ENCODE measurements around the gene HDAC6. TPM values are rescaled to one million over a fixed set of nuclear protein-coding genes. Genes with fewer than 3 reads are reported as not detected.

The HDAC6 gene
- total and polyA plus RNA-seq, 2 donors (not counting 3 experiments of a cell fraction or from before 2014, with no cell fraction given) = 43.7 to 58.4 TPM

DNA sequence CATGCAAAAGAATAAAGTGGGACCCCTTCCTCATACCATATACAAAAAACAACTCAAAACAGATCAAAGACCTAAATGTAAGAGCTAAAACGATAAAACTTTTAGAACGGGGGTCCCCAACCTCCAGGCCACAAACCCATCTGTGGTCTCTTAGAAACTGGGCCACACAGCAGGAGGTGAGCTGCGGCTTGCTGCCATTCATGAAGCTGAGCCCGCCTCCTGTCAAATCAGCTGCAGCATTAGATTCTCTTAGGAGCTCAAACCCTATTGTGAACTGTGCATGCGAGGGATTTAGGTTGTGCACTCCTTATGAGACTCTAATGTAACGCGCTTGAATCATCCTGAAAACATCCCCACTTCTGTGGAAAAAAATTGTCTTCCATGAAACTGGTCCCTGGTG is 22.5 kb upstream of the HDAC6 start:
- no peaks in the 10 kb centered on the region for H3K36me3 ChIP-seq (ENCODE audit: control insufficient read depth in 2 of 2, extremely low read depth in 1 of 2, insufficient read depth in 2 of 2, low read length in 2 of 2)
- no TSS peak for BruUV-seq (replicated peaks)
- no peaks in the 10 kb centered on the region for H3K9me3 ChIP-seq (replicated peaks; ENCODE audit: control insufficient read depth, insufficient read depth, low read length)
- no peak overlapping the region for H3K27ac ChIP-seq (ENCODE audit: insufficient read depth, low read depth, low read length)
- H3K4me3 ChIP-seq (replicated peaks in 1 of 3; ENCODE audit: insufficient read depth in 1 of 3, low read depth in 1 of 3, low read length in 3 of 3) = no peak overlapping the region
- H2AFZ ChIP-seq (ENCODE audit: low read depth, low read length) = no peak overlapping the region
- H3K27me3 ChIP-seq (ENCODE audit: control insufficient read depth in 2 of 2, insufficient read depth in 2 of 2, low read length in 2 of 2) = peaks cover 0 to 1% of the 10 kb centered on the region in 2 experiments
- FAIRE-seq = no peak
- ChIA-PET POLR2A (no interaction called here), CTCF (no interaction called here)
- H3K9ac ChIP-seq (replicated peaks; ENCODE audit: extremely low read depth, insufficient read depth, low read length) = no peak overlapping the region
- dilution Hi-C loops (cut with MboI; ENCODE audit: extremely low pct_ligation_motif_present, low sequenced_read_pairs) = no loop called here
- TF ChIP-seq EZH2 (IDR thresholded peaks at IDR 0.05; ENCODE audit: borderline replicate concordance, low read depth, low read length, severe bottlenecking) (no peak), POLR2A (IDR thresholded peaks at IDR 0.05; ENCODE audit: low read depth, low read length) (no peak)
- H3K79me2 ChIP-seq (ENCODE audit: control insufficient read depth, insufficient read depth, low read length) = no peaks in the 10 kb centered on the region
- intact Hi-C loops (cut with micrococcal nuclease) = no loop called here
- no peaks in the 10 kb centered on the region for H3K9me1 ChIP-seq (replicated peaks; ENCODE audit: control insufficient read depth, extremely low read depth, insufficient read depth, low read length)
- H4K20me1 ChIP-seq (replicated peaks; ENCODE audit: control insufficient read depth, extremely low read depth, insufficient read depth, low read length) = no peaks in the 10 kb centered on the region
- H3K4me1 ChIP-seq (ENCODE audit: control insufficient read depth, extremely low read depth, insufficient read depth, low read length) = no peaks in the 10 kb centered on the region
- DNase-seq (ENCODE audit: low read depth, low spot score) = no peak
- H3K4me2 ChIP-seq (ENCODE audit: insufficient read depth, low read length) = no peak overlapping the region

DNA sequence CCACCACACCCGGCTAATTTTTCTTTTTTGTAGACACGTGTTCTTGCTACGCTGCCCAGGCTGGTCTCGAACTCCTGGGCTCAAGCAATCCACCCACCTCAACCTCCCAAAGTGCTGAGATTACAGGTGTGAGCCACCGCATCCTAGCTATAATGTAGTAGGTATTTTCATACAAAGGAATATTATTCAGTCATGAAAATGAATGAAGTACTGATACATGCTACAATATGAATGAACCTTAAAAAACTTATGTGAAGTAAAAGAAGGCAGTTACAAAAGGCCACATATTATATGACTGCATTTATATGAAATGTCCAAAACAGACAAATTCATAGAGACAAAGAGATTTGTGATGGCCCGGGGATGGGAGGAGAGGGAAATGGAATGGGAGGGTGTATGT is 20.2 kb upstream of the HDAC6 start:
- FAIRE-seq = no peak
- H3K27me3 ChIP-seq (ENCODE audit: control insufficient read depth in 2 of 2, insufficient read depth in 2 of 2, low read length in 2 of 2) = peaks cover 0 to 1% of the 10 kb centered on the region in 2 experiments

More for the DNA sequence above, 20.2 kb upstream of the HDAC6 start:
- Histone ChIP-seq H3K9me1 (replicated peaks; ENCODE audit: control insufficient read depth, extremely low read depth, insufficient read depth, low read length) (no peaks in the 10 kb centered on the region), H3K4me2 (ENCODE audit: insufficient read depth, low read length) (no peak overlapping the region), H3K79me2 (ENCODE audit: control insufficient read depth, insufficient read depth, low read length) (no peaks in the 10 kb centered on the region), H3K9ac (replicated peaks; ENCODE audit: extremely low read depth, insufficient read depth, low read length) (no peak overlapping the region), H3K9me3 (replicated peaks; ENCODE audit: control insufficient read depth, insufficient read depth, low read length) (no peaks in the 10 kb centered on the region), H3K4me1 (ENCODE audit: control insufficient read depth, extremely low read depth, insufficient read depth, low read length) (no peaks in the 10 kb centered on the region), H2AFZ (ENCODE audit: low read depth, low read length) (no peak overlapping the region), H3K27ac (ENCODE audit: insufficient read depth, low read depth, low read length) (no peak overlapping the region), H3K4me3 (replicated peaks in 1 of 3; ENCODE audit: insufficient read depth in 1 of 3, low read depth in 1 of 3, low read length in 3 of 3) (no peak overlapping the region), H3K36me3 (ENCODE audit: control insufficient read depth in 2 of 2, extremely low read depth in 1 of 2, insufficient read depth in 2 of 2, low read length in 2 of 2) (no peaks in the 10 kb centered on the region), H4K20me1 (replicated peaks; ENCODE audit: control insufficient read depth, extremely low read depth, insufficient read depth, low read length) (no peaks in the 10 kb centered on the region)
- no peak for TF ChIP-seq EZH2 (IDR thresholded peaks at IDR 0.05; ENCODE audit: borderline replicate concordance, low read depth, low read length, severe bottlenecking)
- TF ChIP-seq FOS (IDR thresholded peaks at IDR 0.05; ENCODE audit: borderline replicate concordance, insufficient read depth, low read length) = no peak
- no peak for TF ChIP-seq JUN (IDR thresholded peaks at IDR 0.05; ENCODE audit: borderline replicate concordance, insufficient read depth, insufficient read length, low read depth)
- TF ChIP-seq, protein P1, sequence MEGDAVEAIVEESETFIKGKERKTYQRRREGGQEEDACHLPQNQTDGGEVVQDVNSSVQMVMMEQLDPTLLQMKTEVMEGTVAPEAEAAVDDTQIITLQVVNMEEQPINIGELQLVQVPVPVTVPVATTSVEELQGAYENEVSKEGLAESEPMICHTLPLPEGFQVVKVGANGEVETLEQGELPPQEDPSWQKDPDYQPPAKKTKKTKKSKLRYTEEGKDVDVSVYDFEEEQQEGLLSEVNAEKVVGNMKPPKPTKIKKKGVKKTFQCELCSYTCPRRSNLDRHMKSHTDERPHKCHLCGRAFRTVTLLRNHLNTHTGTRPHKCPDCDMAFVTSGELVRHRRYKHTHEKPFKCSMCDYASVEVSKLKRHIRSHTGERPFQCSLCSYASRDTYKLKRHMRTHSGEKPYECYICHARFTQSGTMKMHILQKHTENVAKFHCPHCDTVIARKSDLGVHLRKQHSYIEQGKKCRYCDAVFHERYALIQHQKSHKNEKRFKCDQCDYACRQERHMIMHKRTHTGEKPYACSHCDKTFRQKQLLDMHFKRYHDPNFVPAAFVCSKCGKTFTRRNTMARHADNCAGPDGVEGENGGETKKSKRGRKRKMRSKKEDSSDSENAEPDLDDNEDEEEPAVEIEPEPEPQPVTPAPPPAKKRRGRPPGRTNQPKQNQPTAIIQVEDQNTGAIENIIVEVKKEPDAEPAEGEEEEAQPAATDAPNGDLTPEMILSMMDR (IDR thresholded peaks at IDR 0.05; ENCODE audit: extremely low read depth in 1 of 2, insufficient read depth in 1 of 2, low read depth in 1 of 2, low read length in 2 of 2) = no peak
- no peak for TF ChIP-seq POLR2AphosphoS5 (IDR thresholded peaks at IDR 0.05; ENCODE audit: insufficient read depth, low read depth, low read length)
- TF ChIP-seq MYC (IDR thresholded peaks at IDR 0.05; ENCODE audit: low read depth, low read length) = no peak
- no peak for TF ChIP-seq GATA2 (IDR thresholded peaks at IDR 0.05; ENCODE audit: insufficient read depth, insufficient read length, low read depth, low read length)
- no peak for TF ChIP-seq POLR2A (IDR thresholded peaks at IDR 0.05; ENCODE audit: low read depth, low read length)
- TF ChIP-seq MAX (IDR thresholded peaks at IDR 0.05; ENCODE audit: insufficient read depth, insufficient read length) = no peak
- CTCF ChIA-PET = no interaction called here
- dilution Hi-C loops (cut with MboI; ENCODE audit: extremely low pct_ligation_motif_present, low sequenced_read_pairs) = no loop called here
- intact Hi-C loops (cut with micrococcal nuclease) = no loop called here
- DNase-seq (ENCODE audit: low read depth, low spot score) = no peak
- POLR2A ChIA-PET = no interaction called here
- BruUV-seq (replicated peaks) = no TSS peak
